Kasumi-1 (cell line): ENCODE measurements around the gene ABCC4.
A peak's percentile ranks its signal among the peaks of the same experiment; 100 is the strongest.

ENCODE experiments used
- DNase-seq, 2 experiments: peaks; one replicate each; lab custom pipeline; 2025; lab: John Stamatoyannopoulos, UW

Gene ABCC4

GRCh38 chr13:95156208-95156607 is 145.0 kb downstream of the ABCC4 start:
- DNase-seq: peak; percentile 31 to 32

DNA sequence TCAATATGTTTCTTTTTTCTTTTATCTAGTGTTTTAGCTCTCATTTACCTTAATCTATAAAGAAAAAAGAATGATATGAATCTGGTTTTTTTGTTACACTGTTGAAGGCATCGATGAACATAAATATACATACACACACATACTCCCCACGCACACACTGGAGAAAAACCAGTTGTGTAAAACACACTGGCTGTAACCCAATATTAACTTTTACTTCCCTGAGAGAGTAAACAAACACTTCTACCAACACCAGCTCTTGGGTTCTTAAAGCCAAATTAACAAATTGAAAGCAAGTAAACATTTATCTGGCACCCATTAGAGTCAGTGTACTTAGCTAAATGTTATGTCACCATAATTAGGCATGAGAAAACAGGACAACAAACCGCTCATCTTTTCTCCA is 145.7 kb downstream of the ABCC4 start:
- no peak for DNase-seq

DNA sequence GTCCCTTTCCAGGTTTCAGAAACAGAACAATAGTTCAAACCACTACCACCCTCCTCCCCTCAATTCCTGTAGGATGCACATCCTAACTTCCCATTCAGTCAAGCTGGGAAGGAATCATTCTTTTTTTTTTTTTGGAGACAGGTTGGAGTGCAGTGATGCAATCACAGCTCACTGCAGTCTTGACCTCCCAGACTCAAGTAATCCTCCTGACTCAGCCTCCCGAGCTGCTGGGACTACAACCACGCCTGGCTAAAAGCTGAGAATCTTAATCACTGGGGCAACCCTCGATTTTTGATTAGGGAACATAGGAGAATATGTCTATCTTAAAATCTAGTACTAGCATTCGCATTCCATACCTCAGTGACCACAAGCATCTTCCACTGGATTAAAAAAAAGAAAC is 146.2 kb downstream of the ABCC4 start:
- no peak for DNase-seq

- DNase-seq: no peak
Observed at GRCh38 chr13:95154413-95154886, 146.8 kb downstream of the ABCC4 start.

- no peak for DNase-seq
Observed at GRCh38 chr13:95153647-95154412, 147.4 kb downstream of the ABCC4 start.

- DNase-seq: no peak
Observed at GRCh38 chr13:95151942-95152587, 149.2 kb downstream of the ABCC4 start.

DNA sequence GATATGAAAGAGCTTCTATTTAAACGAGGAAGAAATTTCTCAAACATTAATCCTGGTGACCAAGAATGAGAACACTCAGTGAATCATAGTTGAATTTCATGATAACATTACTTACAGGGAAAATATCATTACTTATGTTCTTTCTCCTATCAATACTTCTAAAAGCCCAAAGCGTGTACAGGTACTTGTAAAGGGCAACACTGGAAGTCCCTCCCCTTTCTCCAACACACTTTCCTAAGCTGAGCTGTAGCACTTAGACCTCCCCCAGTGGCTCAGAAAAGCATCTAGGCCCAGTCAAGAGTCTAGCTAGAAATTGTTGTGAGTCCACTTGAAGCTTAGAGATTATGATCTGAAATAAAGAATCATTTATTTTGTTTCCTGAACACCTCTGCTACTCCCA is 150.7 kb downstream of the ABCC4 start:
- no peak for DNase-seq

DNA sequence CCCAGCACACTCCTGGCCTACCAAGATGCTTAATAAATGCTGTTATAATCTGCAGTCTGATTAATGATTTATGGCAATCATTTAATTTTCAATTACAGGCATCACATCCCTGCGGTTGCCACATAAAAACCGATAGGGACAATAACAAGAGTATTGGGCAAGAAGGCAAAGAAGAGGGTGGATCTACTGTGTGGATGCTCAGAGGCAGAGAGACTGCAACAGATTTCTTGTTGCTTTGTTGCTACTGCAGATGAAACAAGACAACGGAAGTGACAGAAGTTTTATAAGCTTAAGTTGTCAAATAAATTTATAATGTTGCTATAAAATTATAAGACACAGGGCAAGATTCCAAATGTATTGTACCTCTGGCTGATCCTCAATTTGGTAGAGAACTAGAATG is 154.8 kb downstream of the ABCC4 start:
- no peak for DNase-seq

DNA sequence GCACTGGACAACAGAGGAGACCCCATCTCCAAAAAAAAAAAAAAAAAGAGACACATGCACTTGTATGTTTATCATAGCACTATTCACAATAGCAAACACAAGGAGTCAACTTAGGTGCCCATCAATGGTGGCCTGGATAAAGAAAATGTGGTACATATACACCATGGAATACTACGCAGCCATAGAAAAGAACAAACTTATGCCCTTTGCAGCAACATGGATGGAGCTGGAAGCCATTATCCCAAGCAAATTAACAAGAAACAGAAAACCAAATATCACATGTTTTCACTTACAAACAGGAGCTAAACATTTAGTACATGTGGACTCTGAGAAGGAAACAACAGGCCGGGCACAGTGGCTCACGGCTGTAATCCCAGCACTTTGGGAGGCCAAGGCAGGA is 155.7 kb downstream of the ABCC4 start:
- no peak for DNase-seq

DNA sequence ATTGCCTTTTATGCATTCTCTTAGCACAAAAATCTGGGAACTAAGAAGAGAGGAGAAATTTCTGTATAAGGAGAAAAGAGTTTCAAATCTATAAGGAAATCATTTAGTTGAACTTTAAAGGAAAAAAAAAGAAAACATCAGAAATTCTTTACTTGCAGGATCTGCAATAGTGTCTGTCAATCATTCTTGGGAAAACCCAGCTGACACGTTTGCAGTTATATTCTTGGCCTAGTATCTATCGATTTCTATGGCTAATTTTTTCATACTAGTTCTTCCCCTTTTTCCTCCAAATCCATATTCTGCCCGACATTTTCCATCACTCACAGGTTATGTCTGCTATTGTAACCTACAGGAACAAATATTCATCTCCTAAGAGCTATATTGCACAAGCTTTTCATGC is 160.7 kb downstream of the ABCC4 start:
- no peak for DNase-seq

GRCh38 chr13:95138876-95139585 is 162.2 kb downstream of the ABCC4 start:
- no peak for DNase-seq

DNA sequence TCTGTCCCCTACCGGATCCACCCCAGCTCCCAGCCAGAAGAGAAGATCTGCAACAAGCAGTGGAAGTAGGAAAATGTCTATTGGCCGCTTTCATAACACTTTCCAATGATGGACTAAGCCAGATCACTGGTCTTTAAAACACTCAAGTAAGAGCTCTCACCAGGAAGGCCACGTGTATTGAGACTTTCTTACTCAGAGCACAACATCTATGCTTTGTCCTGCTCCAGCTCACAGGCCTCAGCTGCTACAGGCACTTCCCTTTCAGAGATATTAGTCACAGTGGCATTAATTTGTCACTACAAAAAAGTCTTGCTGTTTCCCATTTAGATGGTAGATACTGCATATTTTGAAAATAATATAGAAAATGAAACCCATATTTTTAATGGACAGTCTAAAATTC is 164.2 kb downstream of the ABCC4 start:
- peak; percentile 78 to 80 for DNase-seq

DNA sequence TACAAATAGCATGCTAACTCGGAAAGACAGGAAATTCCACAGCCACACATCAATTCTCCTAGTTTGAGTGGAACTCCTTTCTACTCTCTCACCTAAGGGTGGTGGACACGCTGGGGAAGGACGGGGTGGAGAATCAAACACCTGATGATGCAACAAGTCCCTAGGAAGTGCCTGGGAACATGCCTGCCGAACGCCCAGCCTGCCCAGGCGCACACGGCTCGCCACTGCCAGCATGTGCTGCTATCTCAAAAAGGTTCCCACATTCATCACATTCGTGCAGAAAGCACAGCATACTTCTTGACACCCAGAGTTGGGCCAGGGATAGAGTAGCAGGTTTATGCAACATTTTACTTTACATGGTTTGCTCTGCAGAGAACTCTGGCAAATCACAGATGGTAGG is 164.6 kb downstream of the ABCC4 start:
- no peak for DNase-seq

GRCh38 chr13:95133498-95133897 is 167.8 kb downstream of the ABCC4 start:
- no peak for DNase-seq

GRCh38 chr13:95129004-95129403 is 172.2 kb downstream of the ABCC4 start:
- no peak for DNase-seq

DNA sequence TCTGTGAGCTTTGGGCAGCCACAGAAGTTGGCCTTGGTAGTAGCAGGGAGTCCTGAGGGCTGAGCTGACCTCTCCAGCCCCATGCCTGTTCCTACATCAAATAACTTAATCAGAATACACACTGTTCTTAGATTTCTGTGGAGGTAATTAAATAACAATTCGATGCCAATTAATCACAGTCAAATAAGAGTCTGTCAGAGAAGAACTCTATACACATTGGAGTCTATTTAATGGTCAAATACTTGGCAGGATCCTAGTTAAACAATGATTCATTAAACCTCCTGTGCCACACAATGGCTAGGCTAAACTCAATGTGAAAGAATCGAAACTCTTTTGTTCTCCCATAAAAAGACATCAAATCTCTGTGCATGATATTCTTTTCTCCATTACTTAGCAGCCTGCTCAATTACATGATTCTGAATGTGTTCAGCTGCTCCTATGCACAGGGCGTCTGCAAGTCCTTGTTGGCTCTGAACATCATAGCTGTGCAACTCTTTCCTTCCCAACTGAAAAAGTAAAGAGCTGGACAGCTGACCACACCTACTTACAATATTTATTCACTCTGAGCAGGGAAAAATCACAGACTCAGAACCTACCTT is 173.1 kb downstream of the ABCC4 start:
- DNase-seq: no peak

DNA sequence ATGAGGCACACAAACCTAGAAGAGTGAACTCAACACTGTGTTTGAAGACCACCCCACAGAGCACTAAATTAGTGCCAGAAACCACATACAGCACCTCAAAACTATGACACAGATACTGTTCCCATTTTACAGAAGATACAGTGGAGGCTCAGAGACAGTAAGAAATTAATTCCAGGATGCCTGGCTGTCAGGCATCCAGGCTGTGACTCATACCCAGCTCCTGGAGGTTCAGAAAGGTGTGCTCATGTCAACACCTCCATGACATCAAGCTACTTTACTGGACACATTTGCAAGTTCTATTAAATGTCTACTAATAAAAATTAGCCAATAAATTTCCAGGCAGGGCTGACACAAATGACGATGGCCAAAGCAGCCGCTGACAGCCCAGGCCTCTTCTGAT is 176.3 kb downstream of the ABCC4 start:
- no peak for DNase-seq

- no peak for DNase-seq
Observed at GRCh38 chr13:95123726-95124125, 177.5 kb downstream of the ABCC4 start.

- no peak for DNase-seq
Observed at GRCh38 chr13:95122063-95122462, 179.2 kb downstream of the ABCC4 start.

DNA sequence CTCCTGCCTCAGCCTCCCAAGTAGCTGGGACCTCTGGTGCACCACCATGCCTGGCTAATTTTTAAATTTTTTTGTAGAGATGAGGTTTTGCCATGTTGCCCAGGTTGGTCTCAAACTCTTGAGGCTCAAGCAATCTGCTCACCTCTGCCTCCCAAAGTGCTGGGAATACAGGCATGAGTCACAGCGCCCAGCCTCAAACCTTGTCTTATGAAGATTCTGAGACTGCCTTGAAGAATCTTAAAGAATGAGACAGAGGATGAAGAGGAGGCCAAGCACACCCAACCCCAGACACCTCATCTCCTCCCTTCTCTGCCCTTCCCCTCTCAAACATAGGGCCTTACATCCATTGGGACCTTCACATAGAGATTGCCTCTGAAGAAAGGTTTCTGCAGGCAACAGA is 179.7 kb downstream of the ABCC4 start:
- no peak for DNase-seq

- no peak for DNase-seq
Observed at GRCh38 chr13:95120650-95121049, 180.6 kb downstream of the ABCC4 start.

- no peak for DNase-seq
Observed at GRCh38 chr13:95118541-95119324, 182.5 kb downstream of the ABCC4 start.
